Activated T-helper 9 cell treated with anti-CD3 and anti-CD28 coated beads, Interleukin-2, amount 50 U/mL, for 16 hours (primary cell): ENCODE measurements around the gene PTPRN2.
"Not testable (repeated sequence)": the region's sequence is repeated elsewhere in the genome, so short reads cannot be mapped to it uniquely, and the experiment has no call there.

Experiments
- DNase-seq: peaks from one replicate; pipeline ENCODE4 v3.0.0-alpha.2; 2020; ENCODE audit warnings: low read depth

The PTPRN2 gene

DNA sequence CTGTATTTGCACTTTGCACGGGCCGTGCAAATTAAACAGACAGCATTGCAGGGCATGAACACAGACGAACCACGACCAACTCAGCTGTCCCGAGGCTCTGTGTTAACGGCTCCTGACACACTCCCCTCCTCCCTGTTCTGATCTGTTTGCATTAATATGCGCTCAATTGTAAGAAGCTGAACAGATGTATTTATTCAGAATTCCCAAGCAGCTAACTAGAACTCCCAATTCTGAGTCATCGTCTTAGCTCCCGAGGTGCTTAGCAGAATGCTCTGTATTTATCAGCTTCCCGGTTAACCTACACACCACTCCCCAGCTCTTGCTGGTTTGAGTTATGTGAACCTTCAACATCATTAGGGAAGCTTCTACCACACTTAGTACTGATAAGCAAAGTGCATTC is 286.4 kb downstream of the PTPRN2 start:
- DNase-seq = no peak

DNA sequence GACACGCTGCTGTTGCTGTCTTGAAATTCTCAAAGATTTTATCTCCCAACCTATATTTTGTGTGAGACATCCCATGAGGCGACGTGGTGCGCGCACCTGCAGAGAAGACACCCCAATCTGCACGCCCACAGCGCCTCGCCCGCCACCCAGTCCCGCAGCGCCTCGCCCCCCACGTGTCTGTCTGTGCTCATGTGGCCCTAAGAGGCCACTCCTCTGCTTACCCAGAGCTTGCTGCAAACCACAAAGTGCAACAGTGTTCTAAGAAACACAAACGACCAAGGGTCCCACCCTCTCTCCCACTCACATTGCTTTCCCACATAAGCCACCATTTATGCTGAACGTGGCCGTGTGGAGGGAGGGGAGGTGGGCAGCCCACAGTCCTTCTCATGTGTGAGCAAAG is 287.2 kb downstream of the PTPRN2 start:
- DNase-seq = no peak

DNA sequence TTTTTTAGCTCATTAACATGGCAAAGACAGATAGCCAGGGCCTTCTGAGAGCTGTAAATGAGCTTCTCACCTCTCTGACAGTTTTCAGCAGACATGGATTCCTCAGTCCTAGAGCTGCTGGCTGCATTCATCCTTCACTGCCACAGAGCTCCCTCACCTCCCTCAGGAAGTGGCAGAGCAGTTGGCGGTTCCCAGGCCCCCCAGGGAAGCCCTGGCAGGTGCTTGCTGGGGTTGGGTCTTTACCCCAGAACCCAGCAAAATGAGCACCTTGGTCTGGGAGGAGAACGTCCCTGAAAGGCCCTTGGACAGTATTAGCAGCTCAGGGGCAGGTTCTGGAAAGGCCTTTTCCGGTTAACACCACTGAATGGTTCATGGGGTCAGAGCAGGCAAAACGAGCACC is 288.0 kb downstream of the PTPRN2 start:
- DNase-seq = no peak

- no peak for DNase-seq
These were observed 290.9 kb downstream of the PTPRN2 start for GRCh38 chr7:158296798-158297104.

DNA sequence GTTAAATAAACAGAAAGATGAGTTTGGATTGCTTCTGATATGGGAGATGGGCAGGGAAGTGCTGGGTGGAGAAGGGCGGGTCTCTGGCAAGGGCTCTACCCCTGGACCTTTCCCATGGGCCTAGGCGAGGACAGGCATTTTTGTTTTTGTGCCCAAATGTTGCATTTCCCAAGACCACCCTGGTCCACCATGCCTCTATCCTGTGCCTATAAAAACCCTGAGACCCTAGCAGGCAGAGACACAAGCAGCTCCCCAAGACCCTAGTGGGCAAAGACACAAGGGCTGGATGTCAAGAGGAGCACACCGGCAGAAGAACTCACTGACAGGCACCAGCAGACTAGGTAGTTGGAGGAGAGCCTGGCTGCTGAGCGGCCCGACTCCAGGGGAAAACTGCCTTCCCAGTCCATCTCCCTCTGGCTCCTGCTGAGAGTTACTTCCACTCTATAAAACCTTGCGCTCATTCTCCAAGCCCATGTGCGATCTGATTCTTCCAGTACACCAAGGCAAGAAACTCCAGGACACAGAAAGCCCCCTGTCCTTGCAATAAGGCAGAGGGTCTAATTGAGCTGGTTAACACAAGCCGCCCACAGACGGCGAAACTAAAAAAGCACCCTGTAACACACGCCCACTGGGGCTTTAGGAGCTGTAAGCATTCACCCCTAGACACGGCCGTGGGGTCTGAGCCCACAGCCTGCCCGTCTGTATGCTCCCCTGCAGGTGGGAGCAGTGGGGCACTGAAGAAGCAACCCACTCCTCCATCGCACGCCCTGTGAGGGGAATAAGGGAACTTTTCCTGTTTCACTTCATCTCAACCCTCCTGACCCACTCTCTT is 291.4 kb downstream of the PTPRN2 start:
- DNase-seq = no peak

- not testable (repeated sequence) for DNase-seq
These were observed 293.0 kb downstream of the PTPRN2 start for GRCh38 chr7:158294468-158295215.

DNA sequence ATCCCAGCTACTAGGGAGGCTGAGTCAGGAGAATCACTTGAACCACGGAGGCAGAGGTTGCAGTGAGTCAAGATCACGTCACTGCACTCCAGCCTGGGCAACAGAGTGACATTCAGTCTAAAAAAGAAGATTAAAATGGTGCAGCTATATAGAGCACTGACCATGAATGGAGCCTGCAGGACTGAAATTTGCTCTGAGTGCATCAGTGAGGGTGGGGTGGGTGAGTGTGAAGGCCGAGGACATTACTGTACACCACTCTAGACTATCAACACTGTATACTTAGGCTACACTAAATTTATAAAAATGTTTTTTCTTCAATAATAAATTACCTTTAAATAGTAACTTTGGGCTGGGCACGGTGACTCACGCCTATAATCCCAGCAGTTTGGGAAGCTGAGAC is 294.7 kb downstream of the PTPRN2 start:
- no peak for DNase-seq

DNA sequence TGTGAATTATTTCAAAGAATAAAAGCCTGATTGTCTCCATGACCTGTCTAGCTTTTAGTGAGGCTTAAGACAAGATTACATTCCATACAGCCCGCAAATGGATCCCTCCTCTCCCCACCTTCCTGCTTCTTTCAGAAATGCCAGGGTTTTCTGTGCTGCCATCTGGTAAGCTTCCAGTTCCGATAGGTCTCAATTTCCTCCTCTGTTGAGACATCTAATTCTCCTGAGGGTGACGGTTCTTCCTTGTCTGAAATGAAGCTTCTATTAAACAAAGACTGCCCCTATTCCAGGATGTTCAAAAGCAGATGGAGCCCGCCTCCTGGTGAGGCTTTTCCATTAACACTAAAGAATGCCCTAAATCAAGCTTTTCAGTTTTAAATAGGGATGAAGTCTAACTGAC is 295.6 kb downstream of the PTPRN2 start:
- no peak for DNase-seq

DNA sequence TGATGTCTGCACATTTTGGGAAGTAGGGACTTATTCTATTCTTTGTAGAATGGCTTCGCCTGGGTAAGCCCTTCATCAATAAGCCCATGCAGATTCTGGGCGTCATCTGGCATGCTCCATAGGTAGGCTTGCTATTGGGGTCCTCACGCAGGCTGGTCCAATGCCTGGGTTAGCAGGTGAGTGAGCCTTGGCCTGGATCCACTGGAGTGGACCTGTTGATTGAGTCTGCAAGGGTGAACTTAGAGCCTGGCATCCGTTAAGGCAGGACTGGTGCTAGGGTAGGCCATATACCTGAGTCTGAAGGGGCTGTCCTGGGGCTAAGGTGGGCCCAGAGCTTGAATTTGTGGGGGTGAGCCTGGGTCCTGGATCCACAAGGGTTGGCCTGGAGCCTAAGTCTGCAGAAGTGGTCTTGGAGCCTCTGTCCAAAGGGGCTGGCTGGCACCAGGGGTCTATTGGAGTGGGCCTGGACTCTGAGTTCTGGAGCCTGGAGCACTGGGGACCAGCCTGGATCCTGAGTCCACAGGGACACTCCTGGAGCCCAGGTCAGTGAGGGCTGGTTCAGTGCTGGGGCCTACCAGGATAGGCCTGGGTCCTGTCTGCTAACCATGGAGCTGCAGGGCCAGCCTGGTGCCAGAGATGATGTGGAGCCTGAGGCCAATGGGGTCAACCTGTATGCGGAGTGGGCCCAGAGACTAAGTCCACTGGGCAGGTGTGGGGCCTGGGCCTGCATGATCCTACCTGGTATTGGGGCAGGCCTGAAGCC is 297.7 kb downstream of the PTPRN2 start:
- DNase-seq = no peak

DNA sequence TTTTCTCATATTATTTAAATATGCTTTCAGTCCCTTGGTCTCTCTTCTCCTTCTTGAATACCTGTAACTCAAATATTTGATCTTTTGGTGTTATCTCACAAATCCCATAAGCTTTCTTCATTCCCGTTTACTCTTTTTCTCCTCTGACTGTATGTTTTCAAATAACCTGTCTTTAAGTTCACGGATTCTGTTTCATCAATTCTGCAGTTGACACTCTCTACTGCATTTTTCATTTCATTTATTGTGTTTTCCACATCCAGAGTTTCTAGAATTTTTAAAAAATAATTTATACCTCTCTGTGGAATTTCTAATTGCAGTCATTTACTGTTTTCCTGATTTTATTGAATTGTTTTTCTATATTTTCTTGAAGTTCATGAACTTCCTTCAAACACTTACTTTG is 298.4 kb downstream of the PTPRN2 start:
- DNase-seq = no peak

DNA sequence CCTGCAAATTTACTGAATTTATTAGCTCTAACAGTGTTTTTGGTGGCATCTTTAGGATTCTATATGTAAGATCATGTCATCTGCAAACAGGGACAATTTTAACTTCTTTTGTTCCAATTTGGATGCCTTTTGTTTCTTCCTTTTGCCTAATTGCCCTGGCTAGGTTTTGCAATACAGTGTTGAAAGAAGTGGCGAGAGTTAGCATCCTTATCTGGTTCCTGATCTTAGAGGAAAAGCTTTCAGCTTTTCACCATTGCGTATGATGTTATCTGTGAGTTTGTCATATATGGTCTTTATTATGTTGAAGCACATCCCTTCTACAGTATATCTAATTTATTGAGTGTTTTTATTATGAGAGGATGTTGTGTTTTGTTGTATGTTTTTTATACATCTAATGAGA is 301.4 kb downstream of the PTPRN2 start:
- DNase-seq = no peak

GRCh38 chr7:158285383-158285770 is 302.2 kb downstream of the PTPRN2 start:
- no peak for DNase-seq

DNA sequence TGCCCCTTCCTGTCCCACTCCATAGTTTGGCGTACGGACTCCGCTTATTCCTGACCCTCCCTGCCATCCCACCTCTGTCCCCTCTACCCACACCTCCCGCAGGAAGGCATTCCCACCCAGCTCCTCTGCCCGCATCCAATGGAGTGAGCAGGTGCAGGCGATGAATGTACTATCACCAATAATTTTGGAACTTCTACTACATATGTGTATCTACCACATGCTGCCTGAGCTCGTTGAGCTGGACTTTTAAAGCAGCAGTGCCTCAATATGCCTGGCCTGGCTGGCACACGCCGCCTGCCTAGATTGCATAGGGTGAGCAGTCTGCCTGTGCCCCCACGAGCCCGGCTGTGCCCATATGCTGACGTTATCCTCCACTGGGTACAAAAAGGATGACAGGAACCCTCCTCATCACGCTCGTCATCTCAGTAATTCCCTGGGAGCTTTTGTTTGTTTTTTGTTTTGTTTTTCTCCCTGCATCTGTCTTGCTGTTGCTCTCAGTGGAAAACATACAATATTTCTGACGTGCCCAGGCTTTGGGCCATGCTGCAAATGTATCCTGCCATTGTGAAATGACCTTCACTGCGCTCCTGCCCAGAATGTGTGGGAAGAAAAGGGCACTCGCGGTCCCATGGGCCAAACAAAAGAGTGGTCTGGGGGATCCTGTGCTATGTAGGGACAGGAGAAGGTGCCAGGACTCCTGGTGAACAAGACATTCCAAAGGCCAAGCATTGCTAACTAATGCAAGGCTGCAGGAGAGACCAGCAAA is 302.8 kb downstream of the PTPRN2 start:
- DNase-seq = no peak

DNA sequence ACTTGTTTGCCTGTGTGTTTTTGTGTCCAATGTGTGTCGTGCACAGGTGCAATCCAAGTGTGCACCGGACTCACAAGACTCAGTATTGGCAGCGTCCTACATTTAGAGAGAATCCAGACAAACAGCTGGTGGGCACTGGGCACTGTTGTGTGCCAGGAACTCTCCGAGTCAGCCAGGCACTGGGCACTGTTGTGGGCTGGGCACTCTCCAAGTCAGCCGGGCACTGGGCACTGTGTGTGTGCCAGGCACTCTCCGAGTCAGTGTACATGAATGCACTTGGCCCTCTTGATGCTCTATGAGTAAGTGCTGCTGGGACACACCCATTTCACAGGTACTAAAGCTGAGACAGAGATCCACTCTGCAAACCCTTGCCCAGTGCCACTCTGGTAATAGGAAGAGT is 303.5 kb downstream of the PTPRN2 start:
- no peak for DNase-seq

DNA sequence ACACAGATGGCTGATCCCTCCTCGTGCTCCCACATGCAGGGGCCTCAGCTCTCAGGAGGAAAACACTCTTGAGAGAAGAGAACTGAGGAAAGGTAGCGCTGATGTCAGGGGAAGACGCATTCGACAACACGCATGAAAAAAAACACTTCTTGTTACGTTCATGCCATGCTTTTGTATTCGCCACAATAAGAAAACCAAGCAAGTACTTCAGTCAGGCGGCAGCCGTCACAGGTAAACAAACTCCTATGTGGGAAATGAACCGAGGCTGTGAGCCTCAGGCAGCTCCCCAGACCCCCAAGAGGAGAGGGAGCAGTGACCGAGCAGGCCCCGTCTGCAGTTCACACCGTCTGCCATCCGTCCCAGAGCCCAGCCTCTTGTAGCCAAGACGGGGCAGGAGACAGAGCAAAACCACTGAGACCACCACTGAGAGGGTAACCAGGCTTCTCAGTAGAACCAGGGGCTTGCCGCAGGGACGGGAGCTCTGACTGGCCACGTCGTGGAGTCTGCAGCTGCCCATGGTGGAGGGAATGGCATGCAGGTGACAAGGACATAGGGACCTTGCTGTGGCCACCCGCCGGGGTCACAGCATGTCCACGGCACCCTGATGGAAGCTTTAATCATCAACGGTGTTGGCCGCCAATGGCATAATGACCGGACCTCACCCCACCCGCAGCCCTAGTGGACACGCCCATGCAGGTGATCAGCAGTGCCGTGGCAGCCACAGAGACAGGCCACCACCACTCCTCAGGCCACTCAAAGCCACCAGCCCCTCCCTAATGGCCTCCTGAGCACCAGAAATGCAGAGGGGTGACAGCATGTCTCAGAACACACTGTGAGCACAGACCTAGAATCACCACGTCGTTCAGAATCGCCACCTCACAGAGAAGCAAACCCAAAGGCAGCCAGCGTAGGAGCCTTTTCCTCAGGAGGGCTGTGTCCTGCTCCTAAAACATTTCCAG is 304.3 kb downstream of the PTPRN2 start:
- DNase-seq = no peak

GRCh38 chr7:158282461-158283001 is 305.1 kb downstream of the PTPRN2 start:
- DNase-seq = no peak

- DNase-seq = no peak
These were observed 306.2 kb downstream of the PTPRN2 start for GRCh38 chr7:158281441-158281840.

DNA sequence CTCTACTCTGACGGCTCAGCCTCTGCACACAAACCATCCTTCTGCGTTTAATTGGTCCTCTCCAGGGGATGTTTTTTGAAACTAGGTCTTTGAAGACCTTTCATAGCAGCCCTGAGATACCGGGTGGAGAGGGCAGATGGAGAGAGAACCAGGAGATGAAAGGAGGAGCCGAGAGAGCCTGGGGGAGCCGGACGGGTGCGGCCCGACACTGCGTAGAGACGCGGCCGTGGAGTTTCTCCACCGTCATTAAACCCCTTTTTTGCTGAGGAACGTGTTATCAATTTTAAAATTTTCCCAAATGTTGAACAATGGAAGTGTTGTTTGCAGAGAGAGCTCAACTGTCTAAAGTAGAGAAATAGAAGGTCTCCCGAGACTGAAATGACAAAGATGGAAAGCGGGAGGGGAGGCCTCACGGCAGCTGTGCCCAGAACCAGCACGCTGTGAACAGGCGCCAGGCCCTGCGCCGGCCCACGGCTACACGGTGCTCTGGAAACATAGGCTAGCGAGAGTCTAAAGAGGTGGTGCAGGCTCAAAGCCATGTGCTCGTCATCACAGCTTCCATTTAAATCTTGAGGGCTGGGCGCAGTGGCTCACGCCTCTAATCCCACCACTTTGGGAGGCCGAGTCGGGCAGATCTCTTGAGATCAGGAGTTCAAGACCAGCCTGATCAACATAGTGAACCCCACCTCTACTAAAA is 307.0 kb downstream of the PTPRN2 start:
- no peak for DNase-seq

- no peak for DNase-seq
These were observed 307.8 kb downstream of the PTPRN2 start for GRCh38 chr7:158279539-158280447.
